Epithelial cell of prostate (primary cell): Measurements from ENCODE around the gene TMEM127.
A peak's percentile ranks its signal among the peaks of the same experiment; 100 is the strongest.
"Not testable (repeated sequence)": the region's sequence is repeated elsewhere in the genome, so short reads cannot be mapped to it uniquely, and the experiment has no call there.

Experiments
- DNase-seq: peaks from one replicate; pipeline ENCODE4 v3.0.0-alpha.2; 2011; ENCODE audit warnings: low read depth, low spot score
- H3K27ac ChIP-seq: fragments of 450-650 bp; 2 replicates; pipeline ENCODE4 v1.5.1; 2017; ENCODE audit warnings: mild to moderate bottlenecking

TMEM127 gene

GRCh38 chr2:96243843-96244242 lies 22.0 kb downstream of the TMEM127 start:
- no peak overlapping the region for H3K27ac ChIP-seq
- DNase-seq: no peak

GRCh38 chr2:96241900-96242611 lies 23.7 kb downstream of the TMEM127 start:
- DNase-seq: no peak
- peak overlapping the region; percentile 79 for H3K27ac ChIP-seq

GRCh38 chr2:96241227-96241626 lies 24.6 kb downstream of the TMEM127 start:
- H3K27ac ChIP-seq: peak overlapping the region; percentile 79
- DNase-seq: no peak

DNA sequence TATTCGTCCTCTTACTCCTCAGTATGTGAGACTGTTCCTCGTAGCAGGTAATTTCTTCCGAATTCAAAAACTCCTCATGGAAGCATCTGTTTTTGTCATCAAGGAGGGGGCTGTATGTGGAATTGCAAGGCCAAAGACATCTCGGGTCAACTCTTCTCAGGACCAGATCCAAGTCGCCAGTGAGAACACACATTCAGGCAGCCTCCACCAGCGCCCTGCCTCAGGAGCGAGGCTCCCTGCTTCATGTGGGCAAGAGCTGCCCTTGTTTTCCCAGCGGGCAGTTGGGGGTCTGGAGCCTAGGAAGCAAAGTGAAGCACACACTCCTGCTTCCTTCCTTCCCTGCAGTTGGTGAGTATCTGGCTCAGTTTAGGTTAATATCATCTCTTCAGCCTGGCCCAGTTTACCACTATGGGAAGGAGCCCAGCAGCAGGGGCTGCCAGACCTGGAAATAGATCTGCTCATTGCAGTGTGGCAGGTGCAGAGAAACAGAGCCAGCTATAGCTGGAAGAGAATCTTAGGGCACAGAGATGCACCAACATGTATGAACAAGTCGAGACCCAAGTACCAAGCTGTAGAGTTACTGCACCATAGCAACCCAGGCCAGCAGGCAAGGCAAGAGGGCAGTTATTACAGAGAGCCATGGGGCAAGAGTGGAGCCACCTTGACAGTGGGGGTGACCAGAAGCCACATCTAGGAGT lies 25.3 kb downstream of the TMEM127 start:
- H3K27ac ChIP-seq: no peak overlapping the region
- DNase-seq: no peak

GRCh38 chr2:96239745-96240264 lies 26.0 kb downstream of the TMEM127 start:
- H3K27ac ChIP-seq: no peak overlapping the region
- no peak for DNase-seq

- DNase-seq: no peak
- no peak overlapping the region for H3K27ac ChIP-seq
Measured at GRCh38 chr2:96239091-96239490, 26.7 kb downstream of the TMEM127 start.

GRCh38 chr2:96238266-96238665 lies 27.5 kb downstream of the TMEM127 start:
- H3K27ac ChIP-seq: no peak overlapping the region
- DNase-seq: no peak

GRCh38 chr2:96236882-96237281 lies 28.9 kb downstream of the TMEM127 start:
- no peak overlapping the region for H3K27ac ChIP-seq
- DNase-seq: no peak

DNA sequence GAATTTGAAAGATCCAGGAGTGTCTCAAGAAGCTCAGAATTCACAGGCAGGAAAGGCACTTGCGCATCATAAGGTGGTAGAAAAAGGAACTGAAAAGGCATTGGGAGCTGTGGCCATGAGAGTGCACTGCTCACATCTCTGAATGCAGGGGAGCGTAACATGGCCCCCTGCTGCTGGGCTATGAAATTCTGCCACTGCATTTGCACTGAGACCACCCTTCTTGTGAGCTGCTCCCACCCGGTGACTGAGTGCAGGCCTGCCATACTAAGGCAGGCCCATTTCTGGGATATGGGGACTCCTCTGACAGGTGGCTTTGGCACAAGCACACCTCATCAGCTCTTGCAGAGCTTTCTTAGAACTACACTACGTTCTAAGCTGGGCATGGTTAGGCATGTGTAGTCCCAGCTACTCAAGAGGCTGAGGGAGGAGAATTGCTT lies 31.9 kb downstream of the TMEM127 start:
- no peak for DNase-seq
- H3K27ac ChIP-seq: no peak overlapping the region

DNA sequence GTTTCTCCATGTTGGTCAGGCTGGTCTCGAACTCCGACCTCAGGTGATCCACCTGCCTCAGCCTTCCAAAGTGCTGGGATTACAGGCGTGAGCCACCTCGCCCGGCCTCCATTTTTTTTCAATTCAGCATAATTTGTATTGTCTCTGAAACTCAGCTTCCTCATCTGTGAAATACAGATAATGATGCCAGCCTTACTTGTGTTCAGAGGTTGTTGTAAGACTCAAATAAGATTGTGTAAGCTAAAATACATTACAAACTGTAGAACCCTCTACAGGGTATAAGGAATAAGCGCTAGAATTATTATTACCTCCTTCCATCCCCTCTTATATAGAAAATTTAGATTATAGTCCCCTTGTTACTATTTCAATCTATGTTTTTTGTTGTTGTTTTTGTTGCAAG lies 32.4 kb downstream of the TMEM127 start:
- H3K27ac ChIP-seq: no peak overlapping the region
- no peak for DNase-seq

GRCh38 chr2:96231316-96231715 lies 34.5 kb downstream of the TMEM127 start:
- DNase-seq: no peak
- H3K27ac ChIP-seq: no peak overlapping the region

- no peak overlapping the region for H3K27ac ChIP-seq
- no peak for DNase-seq
Measured at GRCh38 chr2:96225016-96225533, 40.7 kb downstream of the TMEM127 start.

DNA sequence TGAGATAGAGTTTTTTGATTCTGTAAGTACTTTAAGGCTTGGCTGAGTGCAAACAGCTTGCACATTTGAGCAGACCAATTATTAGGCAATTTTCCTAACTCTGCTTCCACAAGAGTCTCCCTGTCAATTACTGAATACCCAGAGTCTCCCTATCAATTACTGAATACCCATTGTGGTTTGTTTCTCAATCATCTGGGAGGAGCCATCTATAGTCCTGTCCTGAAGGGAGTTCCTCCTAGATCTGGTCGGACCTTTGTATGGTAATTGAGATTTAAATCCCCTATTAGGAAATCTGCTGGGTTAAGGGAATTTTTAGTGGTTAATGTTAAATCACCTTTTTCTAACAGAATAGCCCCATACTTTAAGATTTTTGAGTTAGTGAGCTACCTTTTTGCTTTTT lies 44.7 kb downstream of the TMEM127 start:
- not testable (repeated sequence) for DNase-seq, H3K27ac ChIP-seq

DNA sequence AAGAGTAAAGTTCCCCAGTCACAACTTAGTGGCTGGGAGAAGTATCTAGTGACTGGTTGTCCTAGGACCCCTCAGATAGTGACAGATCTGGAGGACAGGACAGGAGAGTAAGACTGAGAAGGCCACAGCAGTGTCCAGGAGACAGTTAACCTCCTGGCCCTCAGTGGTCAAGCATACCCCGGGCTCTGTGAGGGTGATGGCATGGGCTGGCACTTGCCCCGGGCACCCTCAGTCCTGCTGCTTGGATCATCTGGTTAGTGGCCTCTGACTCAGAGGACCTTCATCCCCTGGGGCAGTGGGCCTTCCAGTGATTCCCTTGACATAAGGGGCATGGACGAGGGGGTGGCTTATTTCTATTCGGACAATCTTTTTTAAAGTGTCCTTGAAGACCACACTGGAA lies 45.8 kb downstream of the TMEM127 start:
- not testable (repeated sequence) for DNase-seq, H3K27ac ChIP-seq

DNA sequence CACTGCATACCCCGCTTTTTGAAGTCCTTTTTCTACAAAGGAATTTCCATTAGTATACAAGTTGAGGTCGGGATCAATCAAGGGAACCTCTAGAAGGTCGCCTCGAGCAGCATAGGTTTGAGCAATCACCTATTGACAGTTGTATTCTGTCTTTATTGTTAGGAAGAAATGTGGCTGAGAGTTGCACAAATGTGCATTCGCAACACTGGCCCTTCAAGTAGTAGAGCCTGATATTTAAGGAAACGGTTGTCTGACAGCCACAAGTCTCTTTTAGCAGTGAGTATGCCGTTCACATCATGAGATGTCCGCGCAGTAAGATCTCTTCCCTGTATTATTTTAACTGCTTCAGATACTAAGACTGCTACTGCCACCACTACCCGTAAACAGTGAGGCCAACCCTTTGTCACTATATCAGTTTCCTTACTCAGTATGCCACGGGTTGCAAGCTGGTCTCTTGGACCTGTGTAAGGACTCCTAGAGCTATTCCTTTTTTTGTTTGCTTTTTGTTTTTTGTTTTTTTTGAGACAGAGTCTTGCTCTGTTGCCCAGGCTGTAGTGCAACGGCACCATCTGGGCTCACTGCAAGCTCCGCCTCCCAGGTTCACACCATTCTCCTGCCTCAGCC lies 47.2 kb downstream of the TMEM127 start:
- no peak overlapping the region for H3K27ac ChIP-seq
- no peak for DNase-seq

DNA sequence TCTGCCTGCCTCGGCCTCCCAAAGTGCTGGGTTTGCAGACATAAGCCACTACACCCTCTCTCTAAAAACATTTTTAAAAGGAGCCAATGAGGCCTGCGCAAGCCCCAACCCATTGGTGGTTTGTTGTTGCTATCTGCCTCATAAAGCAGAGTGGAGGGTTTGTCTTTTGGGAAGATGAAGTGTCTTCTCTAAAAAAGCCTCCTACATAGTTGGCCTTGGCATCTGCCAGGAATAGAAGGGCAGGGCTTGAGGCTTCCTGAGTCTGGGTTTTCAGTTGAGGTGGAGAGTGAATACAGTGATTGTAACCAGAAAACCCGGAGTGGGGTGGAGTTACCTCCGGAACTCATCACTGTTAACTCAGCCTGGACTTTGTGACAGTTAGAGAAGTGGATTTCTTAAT lies 51.2 kb downstream of the TMEM127 start:
- DNase-seq: no peak
- no peak overlapping the region for H3K27ac ChIP-seq

- no peak for DNase-seq
- H3K27ac ChIP-seq: no peak overlapping the region
Measured at GRCh38 chr2:96213379-96213778, 52.4 kb downstream of the TMEM127 start.

DNA sequence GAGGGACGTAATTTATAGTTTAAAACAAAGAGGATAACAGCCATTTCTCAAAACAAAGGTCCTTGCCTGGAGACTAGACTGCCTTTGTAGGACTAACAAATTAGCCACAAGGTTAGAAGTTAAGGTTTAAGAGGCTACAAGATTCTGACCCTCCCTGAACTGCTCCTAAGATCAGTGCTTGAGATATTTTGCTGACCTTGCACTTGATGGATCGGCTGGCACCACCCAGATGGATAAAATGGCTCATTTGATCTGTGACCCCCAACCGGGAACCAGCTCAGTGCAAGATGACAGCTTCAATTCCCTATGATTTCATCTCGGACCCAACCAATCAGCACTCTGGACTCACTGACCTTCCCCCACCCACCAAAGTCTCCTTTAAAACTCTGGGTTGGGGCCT lies 53.5 kb downstream of the TMEM127 start:
- no peak overlapping the region for H3K27ac ChIP-seq
- DNase-seq: no peak

GRCh38 chr2:96209729-96210085 lies 56.1 kb downstream of the TMEM127 start:
- no peak overlapping the region for H3K27ac ChIP-seq
- no peak for DNase-seq

GRCh38 chr2:96209011-96209728 lies 56.6 kb downstream of the TMEM127 start:
- no peak for DNase-seq
- H3K27ac ChIP-seq: peak overlapping the region; percentile 84
